Progenitor cell of endocrine pancreas (in vitro differentiated cells): ENCODE measurements around the gene NHSL1. TPM values are rescaled to one million over a fixed set of nuclear protein-coding genes. Genes with fewer than 3 reads are reported as not detected.
A peak's percentile ranks its signal among the peaks of the same experiment; 100 is the strongest.

Experiments
- DNase-seq: peaks from one replicate; pipeline ENCODE4 v3.0.0; 2021; ENCODE audit warnings: low spot score; ENCODE audit not compliant: unreplicated experiment
- H3K27ac Mint-ChIP-seq: 2 replicates; pipeline ENCODE4 v1.8.0; 2021; ENCODE audit warnings: mild to moderate bottlenecking, moderate library complexity, mixed read lengths
- H3K27me3 Mint-ChIP-seq: 2 replicates; pipeline ENCODE4 v1.8.0; 2021; ENCODE audit warnings: mixed read lengths
- H3K36me3 Mint-ChIP-seq: 2 replicates; pipeline ENCODE4 v1.8.0; 2022; ENCODE audit warnings: mixed read lengths; ENCODE audit not compliant: insufficient read depth
- H3K4me1 Mint-ChIP-seq: 2 replicates; pipeline ENCODE4 v1.8.0; 2021; ENCODE audit warnings: low read depth, mixed read lengths
- H3K4me3 Mint-ChIP-seq: 2 replicates; pipeline ENCODE4 v1.8.0; 2021; ENCODE audit warnings: low read depth, mild to moderate bottlenecking, moderate library complexity, mixed read lengths
- H3K9me3 Mint-ChIP-seq: 2 replicates; pipeline ENCODE4 v1.8.0; 2021; ENCODE audit warnings: low read depth, mixed read lengths
- total RNA-seq: library from RNA; stranded (reverse); gene quantifications from 2 replicates; pipeline ENCODE4 v1.2.1, GENCODE V29; 2021
- TF ChIP-seq, protein P1 (sequence below): fragments of 200-600 bp; sonication (generic); IDR thresholded peaks from one replicate; pipeline ENCODE4 v1.5.0; 2021; ENCODE audit warnings: antibody characterized with exemption, mild to moderate bottlenecking; ENCODE audit not compliant: unreplicated experiment

Gene NHSL1
- total RNA-seq, 1 donor from 2014 or later, result 86.5 TPM

DNA sequence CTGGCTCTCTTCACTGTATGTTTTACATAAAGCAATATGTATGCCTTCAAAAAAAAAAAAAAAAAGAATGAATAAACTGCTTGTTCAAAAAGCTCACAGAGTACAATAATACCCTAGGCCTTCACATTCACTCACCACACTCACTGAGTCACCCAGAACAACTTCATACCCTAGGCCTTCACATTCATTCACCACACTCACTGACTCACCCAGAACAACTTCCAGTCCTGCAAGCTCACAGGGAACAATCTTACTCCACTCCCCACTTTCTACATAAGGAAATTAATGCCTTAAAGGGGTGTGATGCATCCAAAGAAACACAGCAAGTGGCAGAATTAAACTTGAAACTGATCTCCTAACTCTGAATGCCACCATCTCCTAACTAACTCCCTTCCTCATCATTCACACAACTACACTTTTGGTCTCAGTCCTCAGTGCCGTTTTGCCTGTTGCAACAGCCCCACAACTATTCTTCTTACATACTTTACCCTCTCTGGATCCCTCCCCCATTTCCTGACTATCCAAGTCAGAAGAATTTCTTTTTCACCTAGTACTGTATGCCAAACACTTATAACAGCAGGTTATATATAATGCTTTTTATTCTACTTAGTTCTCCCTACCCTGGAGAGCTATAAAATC is 34.2 kb downstream of the NHSL1 start:
- no peak overlapping the region for H3K4me3 Mint-ChIP-seq
- TF ChIP-seq, protein P1, sequence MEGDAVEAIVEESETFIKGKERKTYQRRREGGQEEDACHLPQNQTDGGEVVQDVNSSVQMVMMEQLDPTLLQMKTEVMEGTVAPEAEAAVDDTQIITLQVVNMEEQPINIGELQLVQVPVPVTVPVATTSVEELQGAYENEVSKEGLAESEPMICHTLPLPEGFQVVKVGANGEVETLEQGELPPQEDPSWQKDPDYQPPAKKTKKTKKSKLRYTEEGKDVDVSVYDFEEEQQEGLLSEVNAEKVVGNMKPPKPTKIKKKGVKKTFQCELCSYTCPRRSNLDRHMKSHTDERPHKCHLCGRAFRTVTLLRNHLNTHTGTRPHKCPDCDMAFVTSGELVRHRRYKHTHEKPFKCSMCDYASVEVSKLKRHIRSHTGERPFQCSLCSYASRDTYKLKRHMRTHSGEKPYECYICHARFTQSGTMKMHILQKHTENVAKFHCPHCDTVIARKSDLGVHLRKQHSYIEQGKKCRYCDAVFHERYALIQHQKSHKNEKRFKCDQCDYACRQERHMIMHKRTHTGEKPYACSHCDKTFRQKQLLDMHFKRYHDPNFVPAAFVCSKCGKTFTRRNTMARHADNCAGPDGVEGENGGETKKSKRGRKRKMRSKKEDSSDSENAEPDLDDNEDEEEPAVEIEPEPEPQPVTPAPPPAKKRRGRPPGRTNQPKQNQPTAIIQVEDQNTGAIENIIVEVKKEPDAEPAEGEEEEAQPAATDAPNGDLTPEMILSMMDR, result no peak
- peaks cover 2% of the 10 kb centered on the region for H3K4me1 Mint-ChIP-seq
- DNase-seq, result no peak
- peaks cover 55% of the 10 kb centered on the region for H3K36me3 Mint-ChIP-seq
- H3K9me3 Mint-ChIP-seq, result peaks cover 7% of the 10 kb centered on the region
- peak overlapping the region; percentile 22 for H3K27ac Mint-ChIP-seq
- H3K27me3 Mint-ChIP-seq, result no peaks in the 10 kb centered on the region

GRCh38 chr6:138464085-138464484 is 35.2 kb downstream of the NHSL1 start:
- Mint-ChIP-seq H3K36me3 (peaks cover 52% of the 10 kb centered on the region), H3K27me3 (no peaks in the 10 kb centered on the region), H3K9me3 (peaks cover 7% of the 10 kb centered on the region)

DNA sequence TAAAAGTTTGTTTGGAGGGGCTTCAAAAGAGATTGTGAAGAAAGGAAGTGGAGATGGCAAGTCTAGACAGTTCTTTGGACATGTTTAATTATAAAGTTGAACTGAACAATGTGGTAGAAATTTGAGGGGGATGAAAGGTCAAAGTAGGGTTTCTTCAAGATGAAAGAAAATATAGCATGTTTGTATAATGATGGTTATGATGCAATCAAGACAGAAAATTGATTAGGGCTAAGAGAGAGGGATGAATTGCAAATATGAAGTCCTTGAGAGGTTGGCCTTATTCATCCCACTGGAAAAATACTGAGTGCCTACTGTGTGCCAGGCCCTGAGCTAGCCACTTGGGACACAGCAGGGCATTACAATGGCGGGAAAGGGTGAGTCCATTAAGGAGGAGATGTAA is 37.6 kb downstream of the NHSL1 start:
- Mint-ChIP-seq H3K4me1 (peaks cover 1% of the 10 kb centered on the region), H3K27ac (no peak overlapping the region), H3K27me3 (no peaks in the 10 kb centered on the region), H3K9me3 (peaks cover 7% of the 10 kb centered on the region), H3K36me3 (peaks cover 52% of the 10 kb centered on the region), H3K4me3 (no peak overlapping the region)
- DNase-seq, result no peak
- TF ChIP-seq, protein P1, result no peak

More at GRCh38 chr6:138464085-138464484, 35.2 kb downstream of the NHSL1 start:
- TF ChIP-seq, protein P1, result no peak
- Mint-ChIP-seq H3K4me3 (no peak overlapping the region), H3K4me1 (peaks cover 2% of the 10 kb centered on the region), H3K27ac (no peak overlapping the region)
- no peak for DNase-seq

DNA sequence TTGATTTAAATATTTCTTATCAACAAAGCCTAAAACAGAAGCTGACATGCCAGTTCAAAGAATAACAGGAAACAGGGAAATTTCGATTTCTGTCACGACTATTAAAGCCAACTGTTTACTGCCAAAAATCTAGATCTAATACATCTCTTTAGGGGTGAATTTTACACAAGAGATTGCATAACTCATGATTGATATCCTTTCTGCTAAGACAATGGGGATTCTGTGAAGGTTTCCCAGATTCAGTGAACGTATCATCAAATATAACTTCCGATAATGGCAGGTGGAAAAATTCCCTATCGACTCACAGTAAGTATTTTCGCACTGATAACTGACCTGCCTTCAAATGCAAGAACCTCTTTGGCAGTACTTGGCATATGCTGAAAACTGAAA is 42.9 kb downstream of the NHSL1 start:
- no peak for DNase-seq
- no peaks in the 10 kb centered on the region for H3K9me3 Mint-ChIP-seq
- H3K27ac Mint-ChIP-seq, result no peak overlapping the region
- no peaks in the 10 kb centered on the region for H3K27me3 Mint-ChIP-seq
- H3K36me3 Mint-ChIP-seq, result peaks cover 18% of the 10 kb centered on the region
- TF ChIP-seq, protein P1, result no peak
- H3K4me1 Mint-ChIP-seq, result peaks cover 2% of the 10 kb centered on the region
- no peak overlapping the region for H3K4me3 Mint-ChIP-seq

- no peaks in the 10 kb centered on the region for H3K27me3 Mint-ChIP-seq
- H3K4me3 Mint-ChIP-seq, result no peak overlapping the region
- peaks cover 16% of the 10 kb centered on the region for H3K36me3 Mint-ChIP-seq
- TF ChIP-seq, protein P1, result no peak
- no peaks in the 10 kb centered on the region for H3K9me3 Mint-ChIP-seq
- peaks cover 2% of the 10 kb centered on the region for H3K4me1 Mint-ChIP-seq
- DNase-seq, result no peak
- H3K27ac Mint-ChIP-seq, result no peak overlapping the region
Observed at GRCh38 chr6:138455746-138456400, 43.4 kb downstream of the NHSL1 start.
